ENCODE results near the gene ATXN10.

Gene ATXN10

GRCh38 chr22:45845076-45845487, 173.4 kb downstream of the ATXN10 start:
- no peaks in the 10 kb centered on the region for H3K4me1 ChIP-seq (ENCODE audit: control insufficient read depth, low read length)
- no peaks in the 10 kb centered on the region for H3K9me3 ChIP-seq (ENCODE audit: control insufficient read depth, insufficient read depth, low read length)
- H3K79me2 ChIP-seq (ENCODE audit: control insufficient read depth, low read length) = no peaks in the 10 kb centered on the region
- no peaks in the 10 kb centered on the region for H3K27me3 ChIP-seq (ENCODE audit: control insufficient read depth, low read length)
- no peak overlapping the region for H3K27ac ChIP-seq (ENCODE audit: low read depth, low read length)
- no peaks in the 10 kb centered on the region for H4K20me1 ChIP-seq (ENCODE audit: control insufficient read depth, insufficient read depth, low read depth, low read length)
- peaks cover 58% of the 10 kb centered on the region for H3K36me3 ChIP-seq (ENCODE audit: control insufficient read depth, low read length)
- no peaks in the 10 kb centered on the region for H3K9me2 ChIP-seq (replicated peaks; ENCODE audit: control insufficient read depth, low read length)
- no peak for TF ChIP-seq EZH2phosphoT487 (IDR thresholded peaks at IDR 0.05; ENCODE audit: borderline replicate concordance, low read length)
- TF ChIP-seq, protein P1, sequence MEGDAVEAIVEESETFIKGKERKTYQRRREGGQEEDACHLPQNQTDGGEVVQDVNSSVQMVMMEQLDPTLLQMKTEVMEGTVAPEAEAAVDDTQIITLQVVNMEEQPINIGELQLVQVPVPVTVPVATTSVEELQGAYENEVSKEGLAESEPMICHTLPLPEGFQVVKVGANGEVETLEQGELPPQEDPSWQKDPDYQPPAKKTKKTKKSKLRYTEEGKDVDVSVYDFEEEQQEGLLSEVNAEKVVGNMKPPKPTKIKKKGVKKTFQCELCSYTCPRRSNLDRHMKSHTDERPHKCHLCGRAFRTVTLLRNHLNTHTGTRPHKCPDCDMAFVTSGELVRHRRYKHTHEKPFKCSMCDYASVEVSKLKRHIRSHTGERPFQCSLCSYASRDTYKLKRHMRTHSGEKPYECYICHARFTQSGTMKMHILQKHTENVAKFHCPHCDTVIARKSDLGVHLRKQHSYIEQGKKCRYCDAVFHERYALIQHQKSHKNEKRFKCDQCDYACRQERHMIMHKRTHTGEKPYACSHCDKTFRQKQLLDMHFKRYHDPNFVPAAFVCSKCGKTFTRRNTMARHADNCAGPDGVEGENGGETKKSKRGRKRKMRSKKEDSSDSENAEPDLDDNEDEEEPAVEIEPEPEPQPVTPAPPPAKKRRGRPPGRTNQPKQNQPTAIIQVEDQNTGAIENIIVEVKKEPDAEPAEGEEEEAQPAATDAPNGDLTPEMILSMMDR (IDR thresholded peaks at IDR 0.05; ENCODE audit: low read depth, low read length, poor library complexity, severe bottlenecking) = no peak
- H3K4me3 ChIP-seq (ENCODE audit: low read length) = no peak overlapping the region
- no peak overlapping the region for H3K4me2 ChIP-seq (ENCODE audit: low read length)
- H3F3A ChIP-seq (ENCODE audit: control insufficient read depth, insufficient read depth) = no peaks in the 10 kb centered on the region

GRCh38 chr22:45846952-45847351, 175.3 kb downstream of the ATXN10 start:
- Histone ChIP-seq H3K9me2 (replicated peaks; ENCODE audit: control insufficient read depth, low read length) (no peaks in the 10 kb centered on the region), H3K9me3 (ENCODE audit: control insufficient read depth, insufficient read depth, low read length) (no peaks in the 10 kb centered on the region), H3K79me2 (ENCODE audit: control insufficient read depth, low read length) (no peaks in the 10 kb centered on the region), H3K4me3 (ENCODE audit: low read length) (no peak overlapping the region), H4K20me1 (ENCODE audit: control insufficient read depth, insufficient read depth, low read depth, low read length) (no peaks in the 10 kb centered on the region), H3K27me3 (ENCODE audit: control insufficient read depth, low read length) (no peaks in the 10 kb centered on the region), H3K4me1 (ENCODE audit: control insufficient read depth, low read length) (no peaks in the 10 kb centered on the region), H3K4me2 (ENCODE audit: low read length) (no peak overlapping the region), H3F3A (ENCODE audit: control insufficient read depth, insufficient read depth) (no peaks in the 10 kb centered on the region), H3K27ac (ENCODE audit: low read depth, low read length) (no peak overlapping the region), H3K36me3 (ENCODE audit: control insufficient read depth, low read length) (peaks cover 76% of the 10 kb centered on the region)
- TF ChIP-seq EZH2phosphoT487 (IDR thresholded peaks at IDR 0.05; ENCODE audit: borderline replicate concordance, low read length) = no peak
- TF ChIP-seq, protein P1 (IDR thresholded peaks at IDR 0.05; ENCODE audit: low read depth, low read length, poor library complexity, severe bottlenecking) = no peak

DNA sequence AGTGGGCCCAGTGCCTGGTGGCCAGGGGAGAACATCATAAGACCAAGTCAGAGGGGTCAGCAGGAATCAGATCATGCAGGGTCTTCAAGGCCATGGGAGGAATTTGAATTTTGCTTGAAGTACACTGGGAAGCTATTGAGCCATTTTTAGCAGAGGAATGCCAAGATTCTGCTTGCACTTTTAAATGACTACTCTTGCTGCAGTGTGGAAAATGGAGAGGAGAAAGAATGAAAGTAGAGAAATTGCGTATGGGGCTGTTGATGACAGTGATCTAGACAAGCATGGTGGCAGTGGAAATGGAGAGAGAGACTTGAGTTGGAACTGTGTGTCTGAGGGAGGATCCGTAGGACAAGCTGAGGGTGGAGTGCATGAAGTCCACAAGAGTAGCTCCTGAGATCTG, 177.3 kb downstream of the ATXN10 start:
- Histone ChIP-seq H3K4me2 (ENCODE audit: low read length) (no peak overlapping the region), H3K4me1 (ENCODE audit: control insufficient read depth, low read length) (no peaks in the 10 kb centered on the region), H3K79me2 (ENCODE audit: control insufficient read depth, low read length) (no peaks in the 10 kb centered on the region), H3K27me3 (ENCODE audit: control insufficient read depth, low read length) (no peaks in the 10 kb centered on the region), H3K9me2 (replicated peaks; ENCODE audit: control insufficient read depth, low read length) (no peaks in the 10 kb centered on the region), H3F3A (ENCODE audit: control insufficient read depth, insufficient read depth) (no peaks in the 10 kb centered on the region), H3K4me3 (ENCODE audit: low read length) (no peak overlapping the region), H3K36me3 (ENCODE audit: control insufficient read depth, low read length) (peaks cover 67% of the 10 kb centered on the region), H3K9me3 (ENCODE audit: control insufficient read depth, insufficient read depth, low read length) (no peaks in the 10 kb centered on the region), H3K27ac (ENCODE audit: low read depth, low read length) (no peak overlapping the region), H4K20me1 (ENCODE audit: control insufficient read depth, insufficient read depth, low read depth, low read length) (no peaks in the 10 kb centered on the region)
- no peak for TF ChIP-seq EZH2phosphoT487 (IDR thresholded peaks at IDR 0.05; ENCODE audit: borderline replicate concordance, low read length)
- TF ChIP-seq, protein P1 (IDR thresholded peaks at IDR 0.05; ENCODE audit: low read depth, low read length, poor library complexity, severe bottlenecking) = no peak

All from DOHH2 (cell line).